HEK293T (cell line): Measurements from ENCODE around the gene HS1BP3.

ENCODE experiments used
- ELF4 ChIP-seq: fragments of 450-650 bp; IDR thresholded peaks from 2 replicates; pipeline ENCODE4 v1.6.1; 2017; ENCODE audit warnings: antibody characterized with exemption
- SUZ12 ChIP-seq: fragments of 450-650 bp; IDR thresholded peaks from 2 replicates; pipeline ENCODE4 v1.6.1; 2016; ENCODE audit warnings: mild to moderate bottlenecking
- TARDBP ChIP-seq: fragments of 450-650 bp; IDR thresholded peaks from 2 replicates; pipeline ENCODE4 v1.6.1; 2016

- TF ChIP-seq TARDBP, result no peak
- no peak for TF ChIP-seq SUZ12
- no peak for TF ChIP-seq ELF4
These were observed 5.1 kb downstream of the HS1BP3 start for GRCh38 chr2:20645761-20646160.
